HG02840 (cell line): Measurements from ENCODE around the gene RFX4.

Experiments
- ATAC-seq: cut with Tn5 transposase; IDR thresholded peaks from one replicate; pipeline ENCODE4 v1.9.1; 2021; ENCODE audit warnings: mild to moderate bottlenecking, moderate library complexity, moderate number of reproducible peaks; ENCODE audit not compliant: unreplicated experiment, low FRiP score

Gene RFX4

GRCh38 chr12:106645465-106646330 lies 62.9 kb downstream of the RFX4 start:
- no peak for ATAC-seq

- no peak for ATAC-seq
These were observed 63.7 kb downstream of the RFX4 start for GRCh38 chr12:106646472-106646871.

DNA sequence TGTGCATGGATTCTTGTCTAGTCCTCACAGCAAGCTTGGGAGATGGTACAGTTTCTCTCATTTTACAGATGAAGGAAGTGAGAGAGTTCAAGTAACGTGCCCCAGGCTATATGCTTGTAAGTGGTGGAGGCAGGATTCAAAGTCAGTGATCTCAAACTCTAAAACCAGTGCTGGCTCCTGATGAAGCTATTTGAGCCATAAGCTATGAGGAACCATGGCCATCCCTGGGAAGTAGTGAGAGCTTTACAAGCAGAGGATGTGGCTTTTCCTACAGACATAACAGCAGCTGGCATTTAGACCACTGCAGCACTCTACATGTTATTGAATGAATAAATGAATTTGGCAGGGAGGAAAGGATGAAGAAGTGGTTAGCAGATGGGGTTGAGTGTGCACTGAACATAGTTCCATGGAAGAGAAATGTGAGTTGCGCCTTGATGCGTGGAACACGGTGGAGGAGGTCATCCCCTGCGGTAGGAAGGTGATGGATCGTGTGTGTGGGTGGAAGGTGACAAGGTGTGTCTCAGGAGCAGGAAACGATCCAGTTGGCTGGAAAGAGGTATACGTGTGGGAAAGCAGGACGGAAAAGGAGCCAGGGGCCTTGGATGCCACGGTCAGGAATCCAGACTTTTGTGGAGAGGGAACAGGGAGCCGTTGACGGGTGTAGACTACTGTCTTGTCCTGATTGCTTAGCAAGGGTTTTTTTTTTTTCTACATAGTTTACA lies 65.2 kb downstream of the RFX4 start:
- ATAC-seq, result no peak

DNA sequence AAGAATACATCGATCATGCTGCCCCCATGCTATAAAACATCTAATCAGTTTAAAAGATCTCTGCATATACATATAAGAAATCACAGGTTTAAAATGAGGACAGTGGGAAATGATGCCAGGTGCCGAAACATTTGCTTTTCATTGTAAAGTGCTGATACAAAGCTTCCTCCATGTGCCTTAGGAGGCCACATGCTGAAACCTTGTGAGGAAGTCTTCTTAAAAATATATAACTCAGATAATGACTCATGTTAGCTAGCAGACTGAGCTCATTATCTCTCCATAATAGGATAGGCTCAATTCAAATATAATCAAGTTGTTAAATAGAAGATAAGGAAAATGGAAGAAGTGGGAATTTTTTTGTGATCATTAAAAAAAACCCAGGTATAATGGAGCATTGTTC lies 65.9 kb downstream of the RFX4 start:
- ATAC-seq, result no peak

- no peak for ATAC-seq
These were observed 68.7 kb downstream of the RFX4 start for GRCh38 chr12:106651552-106651951.

- no peak for ATAC-seq
These were observed 69.8 kb downstream of the RFX4 start for GRCh38 chr12:106652510-106653015.

GRCh38 chr12:106655577-106655976 lies 72.8 kb downstream of the RFX4 start:
- no peak for ATAC-seq

DNA sequence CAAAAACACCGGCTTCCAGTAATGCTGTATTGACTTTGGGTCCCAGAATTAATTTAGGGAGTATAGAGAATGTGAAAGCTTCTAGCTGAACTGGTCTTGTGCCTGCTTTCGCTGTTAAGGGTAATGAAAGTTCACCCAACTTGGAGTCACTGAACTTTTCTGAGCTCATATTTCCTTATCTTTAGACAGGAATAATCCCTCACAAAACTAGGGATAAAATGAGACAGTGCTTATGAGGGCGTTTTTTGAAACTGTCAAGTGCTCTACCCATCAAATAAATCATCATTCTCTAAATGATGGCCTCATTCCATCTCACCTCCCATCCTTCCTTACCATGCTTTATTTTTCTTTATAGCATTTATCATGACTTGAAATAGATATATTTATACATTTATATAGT lies 74.7 kb downstream of the RFX4 start:
- no peak for ATAC-seq

GRCh38 chr12:106663385-106663784 lies 80.6 kb downstream of the RFX4 start:
- no peak for ATAC-seq

DNA sequence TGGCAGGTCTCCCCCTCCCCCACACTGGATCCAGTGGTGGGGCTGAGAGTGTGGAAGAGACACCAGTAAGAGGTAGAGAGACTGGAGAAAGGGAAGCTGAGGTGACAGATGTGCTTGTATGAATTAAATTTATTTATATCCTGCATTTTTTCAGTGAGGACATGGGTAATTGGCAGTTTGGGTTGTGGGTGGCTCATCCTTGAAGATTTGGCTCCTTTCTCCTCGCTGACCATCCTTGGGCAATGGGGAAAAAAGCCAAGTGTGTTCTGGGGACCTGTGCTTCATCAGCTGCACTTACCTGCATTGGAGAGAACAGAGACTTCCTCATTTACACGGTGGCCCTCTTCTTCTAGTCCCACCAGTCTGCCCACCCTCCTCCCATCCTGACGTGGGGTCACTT lies 86.4 kb downstream of the RFX4 start:
- ATAC-seq, result no peak

DNA sequence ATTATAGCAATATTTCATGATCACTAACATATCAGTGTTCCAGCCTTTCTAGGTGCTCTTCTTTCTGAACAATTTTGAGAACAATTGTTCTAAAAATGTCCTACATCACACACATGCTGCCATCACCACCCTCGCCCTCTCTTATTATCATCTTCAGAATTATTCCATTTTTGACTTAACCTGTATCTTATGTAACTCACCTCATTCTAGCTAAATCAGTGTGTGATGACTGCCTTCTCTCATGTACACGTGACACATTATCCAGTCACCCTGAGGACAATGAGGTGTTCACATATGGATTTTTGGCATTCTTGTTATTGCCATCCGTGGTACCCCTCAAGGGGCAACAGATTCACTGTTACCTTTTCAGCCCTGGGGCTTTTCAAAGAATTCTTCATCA lies 87.3 kb downstream of the RFX4 start:
- ATAC-seq, result no peak

DNA sequence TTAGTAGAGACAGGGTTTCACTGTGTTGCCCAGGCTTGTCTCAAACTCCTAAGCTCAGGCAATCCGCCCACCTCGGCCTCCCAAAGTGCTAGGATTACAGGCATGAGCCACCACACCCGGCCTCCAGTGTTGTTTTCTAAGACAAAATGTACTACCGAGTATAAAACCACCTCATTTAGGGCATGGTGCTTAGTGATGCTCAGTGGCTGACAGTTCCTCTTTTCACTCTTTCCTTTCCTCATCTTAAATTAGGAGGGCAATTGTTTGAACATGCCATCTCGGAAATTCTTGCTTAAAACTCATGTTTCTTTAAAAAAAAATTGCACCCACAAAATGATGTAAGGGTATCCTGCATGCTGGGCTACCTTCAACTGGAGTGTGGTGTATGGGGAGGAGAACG lies 89.0 kb downstream of the RFX4 start:
- ATAC-seq, result no peak

DNA sequence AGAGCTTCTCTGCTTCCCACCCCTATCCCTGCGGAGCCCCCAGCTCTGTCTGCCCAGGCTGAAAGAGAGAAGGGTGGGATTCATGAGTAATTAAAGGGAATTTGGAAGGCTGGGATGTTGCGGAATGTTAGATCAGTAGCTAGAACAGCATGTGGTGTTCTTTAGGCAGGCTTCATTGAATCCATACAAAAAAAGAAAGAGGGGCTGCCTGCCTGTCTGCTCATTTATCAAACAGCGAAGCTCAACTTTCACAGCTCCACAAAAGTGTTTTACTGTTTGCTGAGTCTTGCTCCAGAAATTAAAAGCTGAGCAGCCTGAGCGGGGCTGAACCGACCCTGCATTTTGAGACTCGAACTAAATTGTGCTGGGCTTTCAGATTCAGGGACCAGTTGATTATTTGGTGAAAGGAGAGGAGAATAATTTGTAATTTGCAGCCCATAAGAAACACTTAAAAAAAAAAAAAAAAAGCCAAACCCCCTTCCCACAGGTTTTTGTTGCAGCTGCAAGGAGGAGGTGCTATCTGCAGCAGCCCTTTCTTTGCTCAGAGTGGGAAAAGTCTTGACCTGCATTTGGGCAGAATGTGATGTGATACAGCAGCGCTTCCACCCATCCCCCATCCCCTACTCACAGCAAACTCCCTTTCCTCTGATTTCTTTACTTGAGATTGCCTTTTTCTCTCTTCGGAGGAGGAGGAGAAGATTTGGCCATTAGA lies 89.7 kb downstream of the RFX4 start:
- ATAC-seq, result no peak

GRCh38 chr12:106673141-106673540 lies 90.3 kb downstream of the RFX4 start:
- no peak for ATAC-seq

DNA sequence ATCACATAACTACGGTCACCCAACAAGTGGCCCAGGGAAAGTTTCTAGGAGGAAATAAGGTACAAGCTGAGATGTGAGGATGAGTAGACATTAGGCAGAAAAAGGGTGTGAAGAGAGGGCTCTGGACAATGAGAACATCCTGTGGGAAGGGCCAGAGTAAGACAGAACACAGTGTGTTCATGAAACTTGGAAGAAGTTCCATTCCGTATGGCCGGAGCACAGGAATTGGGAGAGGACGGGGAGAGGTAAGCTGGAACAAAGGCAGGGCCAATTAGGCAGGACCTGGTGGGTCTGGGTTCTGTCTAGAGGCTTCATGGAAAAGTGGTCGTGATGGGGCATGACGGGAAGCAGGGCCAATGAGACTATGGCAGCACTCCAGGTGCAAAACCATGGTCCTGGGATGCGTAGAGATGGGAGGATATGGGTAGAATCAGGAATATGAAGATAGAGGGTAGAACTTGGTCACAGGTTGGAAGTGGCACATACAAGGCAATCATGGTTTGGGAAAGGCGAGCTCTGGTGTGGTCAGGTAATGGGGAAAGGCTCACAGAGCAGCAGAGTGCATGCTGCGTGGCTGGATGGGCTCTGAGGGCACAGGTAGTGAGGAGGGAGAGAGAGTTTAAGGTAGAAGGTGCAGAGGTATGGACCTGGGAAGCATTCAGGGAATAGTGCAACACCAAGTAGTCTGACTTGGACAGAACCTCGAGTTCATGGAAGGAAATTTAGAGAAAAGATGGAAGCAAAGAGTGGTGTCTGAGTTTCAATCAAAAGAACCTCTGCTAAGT lies 93.0 kb downstream of the RFX4 start:
- no peak for ATAC-seq

DNA sequence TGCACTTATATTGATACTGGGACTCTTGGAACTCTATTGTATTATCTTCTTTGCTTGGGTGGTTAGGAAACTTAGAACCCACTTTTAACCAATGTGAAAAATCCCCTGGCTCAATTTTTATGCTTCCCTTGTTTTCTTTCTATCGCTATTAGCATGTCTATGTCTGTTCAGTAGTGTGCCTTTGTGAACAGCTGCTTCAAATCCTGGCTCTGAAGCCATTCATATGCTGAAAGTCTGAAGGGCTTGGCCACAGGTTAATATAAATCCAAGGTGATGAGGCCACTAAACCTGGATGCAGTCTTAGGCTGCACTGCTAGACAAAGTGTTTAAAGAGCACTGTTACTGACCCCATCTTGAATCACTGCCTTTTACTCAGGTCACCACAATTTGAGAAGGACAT lies 96.8 kb downstream of the RFX4 start:
- ATAC-seq, result no peak

DNA sequence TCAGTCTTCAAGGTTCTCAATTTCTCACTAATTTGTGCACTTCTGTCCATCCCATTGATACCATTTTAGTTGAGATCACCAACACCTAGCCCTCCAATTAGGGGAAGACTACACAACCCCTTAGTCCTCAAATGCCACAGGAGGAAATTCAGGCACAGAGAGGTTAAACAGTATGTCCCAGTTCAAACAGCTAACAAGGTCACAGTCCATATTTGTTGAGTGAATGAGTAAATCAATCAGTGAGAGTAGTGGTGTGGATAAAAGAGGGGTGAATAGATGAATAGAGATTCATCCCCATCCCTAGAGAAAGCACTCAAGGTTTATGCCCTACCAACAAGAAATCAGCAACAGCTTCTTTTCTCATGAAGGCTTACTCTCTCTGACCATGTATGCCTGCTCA lies 97.5 kb downstream of the RFX4 start:
- no peak for ATAC-seq

GRCh38 chr12:106681210-106681609 lies 98.4 kb downstream of the RFX4 start:
- ATAC-seq, result no peak

- no peak for ATAC-seq
These were observed 99.9 kb downstream of the RFX4 start for GRCh38 chr12:106682594-106683234.

- ATAC-seq, result no peak
These were observed 101.7 kb downstream of the RFX4 start for GRCh38 chr12:106684497-106684896.
